Renal cortex interstitium (tissue), 15 donors: ENCODE results near the gene ADAMTS15. TPM values are rescaled to one million over a fixed set of nuclear protein-coding genes. Genes with fewer than 3 reads are reported as not detected.

Experiments used
- DNase-seq, 11 donors: peaks; one replicate each; pipeline ENCODE4 v3.0.0-alpha.2; 2013; ENCODE audit warnings: low read depth in 9 of 11, low spot score in 4 of 11; ENCODE audit errors: extremely low read depth in 1 of 11
- long read RNA-seq, 16 experiments: transcript quantifications; one replicate each; lab custom pipeline, GENCODE V29; 2026
- polyA plus RNA-seq, 3 donors: library from polyadenylated mRNA; unstranded; fragments of 120-200 nt; gene quantifications; one replicate each; pipeline ENCODE4 v1.2.1, GENCODE V29; 2013; ENCODE audit not compliant: insufficient read length in 3 of 3

Gene ADAMTS15
- 10 to 100 TPM; 54.9 to 66.0 (median 65.2) TPM for polyA plus RNA-seq
- long read RNA-seq, donor 1, full-length matches to known transcripts, result 2 of 32 reads
- long read RNA-seq, donor 1, partial matches to known transcripts, result 30 of 32 reads
- long read RNA-seq, donor 1, other reads (novel, unspliced or antisense), result 0 of 32 reads
- long read RNA-seq, donor 2, full-length matches to known transcripts, result 2 of 46 reads
- long read RNA-seq, donor 2, partial matches to known transcripts, result 44 of 46 reads
- long read RNA-seq, donor 2, other reads (novel, unspliced or antisense), result 0 of 46 reads
- long read RNA-seq, donor 3, full-length matches to known transcripts, result 6 of 33 reads
- long read RNA-seq, donor 3, partial matches to known transcripts, result 27 of 33 reads
- long read RNA-seq, donor 3, other reads (novel, unspliced or antisense), result 0 of 33 reads
- long read RNA-seq, donor 4, full-length matches to known transcripts, result 4 of 26 reads
- long read RNA-seq, donor 4, partial matches to known transcripts, result 22 of 26 reads
- long read RNA-seq, donor 4, other reads (novel, unspliced or antisense), result 0 of 26 reads
- long read RNA-seq, donor 5, result 0 reads
- long read RNA-seq, donor 6, full-length matches to known transcripts, result 3 of 32 reads
- long read RNA-seq, donor 6, partial matches to known transcripts, result 29 of 32 reads
- long read RNA-seq, donor 6, other reads (novel, unspliced or antisense), result 0 of 32 reads
- long read RNA-seq, donor 7, full-length matches to known transcripts, result 6 of 17 reads
- long read RNA-seq, donor 7, partial matches to known transcripts, result 11 of 17 reads
- long read RNA-seq, donor 7, other reads (novel, unspliced or antisense), result 0 of 17 reads
- long read RNA-seq, donor 8, full-length matches to known transcripts, result 7 of 34 reads
- long read RNA-seq, donor 8, partial matches to known transcripts, result 27 of 34 reads
- long read RNA-seq, donor 8, other reads (novel, unspliced or antisense), result 0 of 34 reads
- long read RNA-seq, donor 9, full-length matches to known transcripts, result 5 of 17 reads
- long read RNA-seq, donor 9, partial matches to known transcripts, result 12 of 17 reads
- long read RNA-seq, donor 9, other reads (novel, unspliced or antisense), result 0 of 17 reads
- long read RNA-seq, donor 10, full-length matches to known transcripts, result 1 of 14 reads
- long read RNA-seq, donor 10, partial matches to known transcripts, result 13 of 14 reads
- long read RNA-seq, donor 10, other reads (novel, unspliced or antisense), result 0 of 14 reads
- long read RNA-seq, donor 11, full-length matches to known transcripts, result 3 of 20 reads
- long read RNA-seq, donor 11, partial matches to known transcripts, result 17 of 20 reads
- long read RNA-seq, donor 11, other reads (novel, unspliced or antisense), result 0 of 20 reads
- long read RNA-seq, donor 12, result 0 reads
- long read RNA-seq, donor 13, result 0 reads
- long read RNA-seq, donor 14, full-length matches to known transcripts, result 3 of 20 reads
- long read RNA-seq, donor 14, partial matches to known transcripts, result 17 of 20 reads
- long read RNA-seq, donor 14, other reads (novel, unspliced or antisense), result 0 of 20 reads
- long read RNA-seq, donor 15, partial matches to known transcripts, result 7 of 7 reads
- long read RNA-seq, donor 15, other reads (novel, unspliced or antisense), result 0 of 7 reads
- long read RNA-seq, donor 16, full-length matches to known transcripts, result 13 of 119 reads
- long read RNA-seq, donor 16, partial matches to known transcripts, result 106 of 119 reads
- long read RNA-seq, donor 16, other reads (novel, unspliced or antisense), result 0 of 119 reads

GRCh38 chr11:130448416-130449309 is at the start of gene ADAMTS15:
TSS of gene ADAMTS15 (plus strand) at chr11:130448645. CDS start at chr11:130448974, 329 bp downstream.
- peak in 9 of 11 donors; percentile 80 to 96 (median 92) for DNase-seq

- DNase-seq, result no peak
These were observed 49.2 kb upstream of the ADAMTS15 start for GRCh38 chr11:130399196-130399595.

GRCh38 chr11:130400781-130401483 is 47.5 kb upstream of the ADAMTS15 start:
- no peak for DNase-seq

GRCh38 chr11:130402570-130402969 is 45.9 kb upstream of the ADAMTS15 start:
- no peak for DNase-seq

GRCh38 chr11:130403271-130403804 is 45.1 kb upstream of the ADAMTS15 start:
- DNase-seq, result no peak

- DNase-seq, result no peak
These were observed 44.5 kb upstream of the ADAMTS15 start for GRCh38 chr11:130403967-130404366.

- DNase-seq, result no peak
These were observed 43.7 kb upstream of the ADAMTS15 start for GRCh38 chr11:130404727-130405126.

- DNase-seq, result no peak
These were observed 43.0 kb upstream of the ADAMTS15 start for GRCh38 chr11:130405428-130405827.

- DNase-seq, result no peak
These were observed 40.5 kb upstream of the ADAMTS15 start for GRCh38 chr11:130407978-130408377.

- DNase-seq, result no peak
These were observed 40.0 kb upstream of the ADAMTS15 start for GRCh38 chr11:130408401-130408890.

GRCh38 chr11:130408901-130409300 is 39.5 kb upstream of the ADAMTS15 start:
- DNase-seq, result no peak

- DNase-seq, result no peak
These were observed 38.7 kb upstream of the ADAMTS15 start for GRCh38 chr11:130409594-130410388.

- DNase-seq, result no peak
These were observed 37.2 kb upstream of the ADAMTS15 start for GRCh38 chr11:130411223-130411622.

GRCh38 chr11:130413405-130414106 is 34.9 kb upstream of the ADAMTS15 start:
- no peak for DNase-seq
